ENCODE data around the gene FAM120B.

FAM120B gene

GRCh38 chr6:170288091-170288631, 18.4 kb upstream of the FAM120B start:
- no peak for DNase-seq

GRCh38 chr6:170288852-170289179, 17.7 kb upstream of the FAM120B start:
- no peak for DNase-seq

GRCh38 chr6:170289180-170289931, 17.2 kb upstream of the FAM120B start:
- no peak for DNase-seq

- DNase-seq: no peak
Measured at GRCh38 chr6:170289951-170290295, 16.6 kb upstream of the FAM120B start.

- no peak for DNase-seq
Measured at GRCh38 chr6:170290296-170291128, 16.0 kb upstream of the FAM120B start, which contains the start of gene DLL1. Gene DLL1 (minus strand): TSS chr6:170291078. CDS start chr6:170290139, 939 bp downstream.

- DNase-seq: no peak
Measured at GRCh38 chr6:170291271-170292110, 15.1 kb upstream of the FAM120B start.

- no peak for DNase-seq
Measured at GRCh38 chr6:170292111-170292406, 14.5 kb upstream of the FAM120B start.

- no peak for DNase-seq
Measured at GRCh38 chr6:170292407-170293158, 14.0 kb upstream of the FAM120B start.

GRCh38 chr6:170293341-170294231, 13.0 kb upstream of the FAM120B start:
- no peak for DNase-seq

- no peak for DNase-seq
Measured at GRCh38 chr6:170294298-170294730, 12.2 kb upstream of the FAM120B start.

GRCh38 chr6:170294813-170295509, 11.6 kb upstream of the FAM120B start:
- DNase-seq: no peak

GRCh38 chr6:170295510-170296422, 10.8 kb upstream of the FAM120B start:
- DNase-seq: no peak

GRCh38 chr6:170296423-170296745, 10.2 kb upstream of the FAM120B start:
- no peak for DNase-seq

GRCh38 chr6:170296746-170297575, 9.6 kb upstream of the FAM120B start:
- DNase-seq: no peak

- no peak for DNase-seq
Measured at GRCh38 chr6:170297576-170298330, 8.8 kb upstream of the FAM120B start.

- DNase-seq: no peak
Measured at GRCh38 chr6:170298688-170299087, 7.9 kb upstream of the FAM120B start.

- no peak for DNase-seq
Measured at GRCh38 chr6:170301184-170301583, 5.4 kb upstream of the FAM120B start.

GRCh38 chr6:170305805-170306323, 694 bp upstream of the FAM120B start:
- no peak for DNase-seq

Measured in NCI-H2081 treated with DMSO at 0.1 percent for 48 hours (cell line).